Measurements from ENCODE around the gene SOCS1.

DNA sequence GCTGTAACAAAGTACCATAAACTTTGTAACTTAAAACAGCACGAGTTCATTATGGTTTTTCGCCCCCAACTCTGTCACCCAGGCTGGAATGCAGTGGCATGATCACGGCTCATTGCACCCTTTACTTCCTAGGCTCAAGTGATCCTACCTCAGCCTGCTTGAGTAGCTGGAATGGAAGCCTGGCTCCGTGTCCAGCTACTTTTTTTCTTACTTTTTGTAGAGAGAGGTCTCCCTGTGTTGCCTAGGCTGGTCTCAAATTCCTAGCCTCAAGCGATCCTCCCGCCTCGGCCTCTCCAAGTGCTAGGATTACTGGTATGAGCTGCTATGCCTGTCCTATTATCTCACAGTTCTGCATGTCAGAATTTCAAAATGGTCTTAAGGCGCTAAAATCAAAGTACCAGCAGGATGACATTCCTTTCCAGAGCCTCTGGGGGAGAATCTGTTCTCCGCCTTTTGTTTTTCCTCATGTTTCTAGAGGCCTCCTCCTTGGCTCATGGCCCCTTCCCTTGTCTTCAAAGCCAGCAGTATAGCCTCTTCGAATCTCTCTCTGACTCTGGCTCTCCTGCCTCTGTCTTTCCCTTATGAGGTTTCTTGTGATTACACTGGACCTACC is 35.2 kb upstream of the SOCS1 start:
- no peak for TF ChIP-seq NFRKB (IDR thresholded peaks at IDR 0.05)
- no peak for TF ChIP-seq SUZ12 (IDR thresholded peaks at IDR 0.05)
- no peak for TF ChIP-seq L3MBTL2 (conservative IDR thresholded peaks at IDR 0.05)
- TF ChIP-seq ZNF384 (IDR thresholded peaks at IDR 0.05): no peak
- no peak for TF ChIP-seq TARDBP (IDR thresholded peaks at IDR 0.05)
- TF ChIP-seq FOXK2 (IDR thresholded peaks at IDR 0.05): no peak
- no peak for TF ChIP-seq HDGF (IDR thresholded peaks at IDR 0.05; ENCODE audit: borderline replicate concordance)
- no peak for TF ChIP-seq BHLHE40 (IDR thresholded peaks at IDR 0.05; ENCODE audit: borderline replicate concordance)
- TF ChIP-seq FOXM1 (IDR thresholded peaks at IDR 0.05; ENCODE audit: borderline replicate concordance): no peak

Data from HEK293T (cell line).